GM04504 (cell line): ENCODE results near the gene PLEKHM2.
"Not testable (repeated sequence)": the region's sequence is repeated elsewhere in the genome, so short reads cannot be mapped to it uniquely, and the experiment has no call there.

ENCODE experiments used
- DNase-seq: peaks from one replicate; pipeline ENCODE4 v3.0.0-alpha.2; 2012; ENCODE audit warnings: low read depth

The PLEKHM2 gene

DNA sequence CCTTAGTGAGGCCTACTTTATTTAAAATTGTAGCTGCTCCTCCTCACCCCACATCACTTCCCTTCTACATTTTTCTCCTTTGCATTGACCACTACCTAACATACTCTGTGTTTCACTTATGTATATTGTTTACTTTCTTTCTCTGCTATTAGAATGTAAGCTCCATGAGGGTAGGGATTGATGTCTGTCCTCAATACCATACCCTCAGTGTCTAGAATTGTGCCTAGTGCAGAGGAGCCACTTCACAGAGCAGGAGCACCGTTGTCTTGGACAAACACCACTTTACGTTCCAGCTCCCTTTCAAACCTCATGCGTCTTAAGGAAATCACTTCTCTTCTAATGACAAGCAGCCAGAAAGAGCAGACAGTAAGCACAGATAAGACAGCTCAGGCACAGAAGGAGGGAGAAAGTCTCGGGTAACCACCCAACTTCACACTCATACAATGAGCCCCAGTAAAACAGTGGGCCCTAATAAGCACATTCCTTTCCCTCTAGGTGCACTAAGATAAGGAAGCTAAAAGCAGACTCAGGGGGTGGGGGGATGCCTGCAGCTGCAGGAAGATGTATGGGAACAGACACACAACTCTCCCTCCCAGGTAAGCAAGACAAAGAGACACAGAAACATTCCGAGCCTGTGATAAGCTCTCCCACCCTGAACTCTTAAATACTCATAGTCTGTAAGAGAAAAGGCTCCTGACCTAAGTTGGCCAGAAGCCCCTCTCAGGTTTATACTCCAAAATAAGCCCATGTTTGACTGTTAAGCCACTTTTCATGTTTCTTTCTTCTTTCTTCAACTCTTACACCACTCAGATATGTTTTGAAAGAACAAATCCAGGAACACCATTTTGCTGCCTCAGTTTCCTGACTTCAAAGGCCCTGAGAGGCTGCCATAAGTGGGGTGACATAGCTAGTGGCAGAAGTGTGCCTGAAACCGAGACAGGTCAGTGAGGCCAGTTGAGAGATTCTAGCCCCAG is 7.1 kb upstream of the PLEKHM2 start:
- DNase-seq: no peak

DNA sequence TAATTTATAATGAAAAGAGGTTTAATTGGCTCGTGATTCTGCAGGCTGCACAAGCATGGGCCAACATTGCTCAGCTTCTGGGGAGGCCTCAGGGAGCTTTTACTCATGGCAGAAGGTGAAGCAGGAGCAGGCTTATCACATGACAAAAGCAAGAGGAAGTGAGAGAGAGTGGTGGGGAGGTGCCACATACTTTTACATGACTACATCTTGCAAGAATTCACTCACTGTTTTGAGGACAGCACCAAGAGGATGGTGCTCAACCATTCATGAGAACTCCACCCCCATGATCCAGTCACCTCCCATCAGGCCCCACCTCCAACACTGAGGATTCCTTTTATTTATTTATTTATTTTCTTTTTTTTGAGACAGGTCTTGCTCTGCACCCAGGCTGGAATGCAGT is 5.5 kb upstream of the PLEKHM2 start:
- peak; percentile 42 for DNase-seq

DNA sequence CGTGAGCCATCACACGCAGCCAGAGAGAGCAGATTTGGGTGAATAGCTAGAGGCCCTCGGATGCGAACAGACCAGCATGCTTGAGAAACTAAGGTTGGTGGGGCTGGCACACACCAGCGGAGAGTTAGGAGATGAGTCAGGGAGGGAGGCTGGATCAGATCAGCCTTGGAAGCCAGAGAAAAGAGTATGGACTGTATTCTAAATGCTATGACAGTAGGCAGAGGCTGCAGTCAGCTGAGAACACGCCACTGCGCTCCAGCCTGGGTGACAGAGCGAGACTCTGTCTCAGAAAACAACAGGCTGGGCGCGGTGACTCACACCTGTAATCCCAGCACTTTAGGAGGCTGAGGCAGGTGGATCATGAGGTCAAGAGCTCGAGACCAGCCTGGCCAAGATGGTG is 4.0 kb upstream of the PLEKHM2 start:
- DNase-seq: peak; percentile 77

DNA sequence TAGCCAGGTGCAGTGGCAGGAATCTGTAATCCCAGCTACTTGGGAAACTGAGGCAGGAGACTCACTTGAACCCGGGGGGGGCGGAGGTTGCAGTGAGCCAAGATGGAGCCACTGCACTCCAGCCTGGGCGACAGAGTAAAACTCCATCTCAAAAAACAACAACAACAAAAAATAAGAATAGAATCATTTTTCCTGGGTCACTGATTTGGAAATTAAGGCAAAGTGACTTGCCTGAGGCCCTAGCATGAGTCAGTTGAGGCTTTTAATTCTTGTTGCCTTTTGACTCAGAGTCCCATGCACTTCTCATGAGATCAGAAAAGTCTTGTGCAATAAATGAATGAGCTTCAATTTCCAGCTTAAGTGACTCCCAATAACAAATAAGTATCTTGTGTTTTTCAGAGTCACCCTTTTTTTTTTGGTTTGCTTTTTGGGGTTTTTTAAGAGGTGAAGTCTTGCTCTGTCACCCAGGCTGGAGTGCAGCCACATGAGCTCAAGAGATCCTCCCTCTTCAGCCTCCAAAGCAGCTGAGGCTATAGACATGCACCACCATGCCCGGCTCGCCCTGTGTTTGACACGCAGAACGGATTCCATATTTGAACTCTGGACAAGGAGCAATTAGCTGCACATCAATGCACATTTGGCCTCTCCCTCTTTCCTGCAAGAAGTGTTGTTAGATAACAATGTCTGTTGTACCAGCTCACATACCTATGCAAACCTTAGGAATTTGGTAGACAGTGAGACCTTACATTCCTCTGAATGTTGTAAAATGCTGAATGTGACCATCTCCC is 3.4 kb upstream of the PLEKHM2 start:
- peak; percentile 91 for DNase-seq

DNA sequence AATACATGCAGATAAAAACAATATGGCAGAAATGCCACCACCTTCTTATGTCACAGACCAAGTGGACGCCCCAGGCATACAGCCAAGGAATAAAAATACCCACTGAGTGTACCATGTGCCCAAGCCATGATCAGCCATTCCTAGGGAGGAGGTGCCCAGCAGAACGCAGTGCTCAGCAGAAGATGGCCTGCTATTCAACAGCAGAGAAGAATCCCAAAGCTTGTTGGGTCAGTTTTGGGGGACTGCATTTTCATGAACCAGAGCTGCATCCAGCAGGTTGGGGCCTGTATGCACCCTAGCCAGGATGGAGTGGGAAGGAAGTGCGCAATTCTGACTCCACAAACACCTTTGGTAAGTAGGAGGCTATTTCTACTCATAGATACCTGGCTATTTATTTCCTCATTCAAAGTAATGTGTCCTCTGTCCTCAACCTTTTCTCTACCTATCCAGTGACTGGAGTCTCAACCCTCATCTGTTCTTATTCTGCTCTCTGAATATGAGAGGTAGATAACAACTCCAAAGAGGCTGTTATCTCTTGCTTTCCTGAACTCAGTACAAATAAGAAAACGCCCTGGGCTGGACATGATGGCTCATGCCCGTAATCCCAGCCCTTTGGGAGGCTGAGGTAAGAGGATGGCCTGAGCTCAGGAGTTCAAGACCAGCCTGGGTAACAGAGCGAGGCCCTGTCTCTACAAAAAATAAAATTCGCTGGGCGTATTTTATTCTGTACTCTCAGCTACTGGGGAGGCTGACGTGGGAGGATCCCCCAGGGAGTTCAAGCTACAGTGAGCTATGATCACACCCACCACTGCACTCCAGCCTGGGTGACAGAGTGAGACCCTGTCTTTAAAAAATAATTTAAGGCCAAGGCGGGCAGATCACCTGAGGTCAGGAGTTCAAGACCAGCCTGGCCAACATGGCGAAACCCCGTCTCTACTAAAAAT is 2.5 kb upstream of the PLEKHM2 start:
- DNase-seq: no peak

DNA sequence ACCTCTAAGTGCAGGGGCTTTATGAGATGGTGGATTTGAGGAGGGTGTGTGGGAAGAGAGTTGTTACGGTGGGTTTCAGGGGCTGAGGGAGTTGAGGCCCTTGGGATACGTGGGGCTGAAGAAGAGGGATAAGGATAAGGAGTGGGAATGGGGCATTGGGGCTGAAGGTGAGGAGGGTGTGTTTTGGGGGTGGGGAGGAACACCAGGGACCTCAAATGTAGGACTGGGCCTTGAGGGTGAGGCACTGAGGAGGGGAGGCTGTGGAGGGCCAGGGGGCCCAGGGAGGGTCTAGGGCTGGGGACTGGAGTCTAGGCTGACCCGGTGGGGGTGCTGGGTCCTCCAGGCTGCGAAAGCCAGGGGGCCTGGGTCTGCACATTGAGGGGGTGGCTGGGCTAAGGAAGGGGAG is 1.2 kb upstream of the PLEKHM2 start:
- DNase-seq: no peak

DNA sequence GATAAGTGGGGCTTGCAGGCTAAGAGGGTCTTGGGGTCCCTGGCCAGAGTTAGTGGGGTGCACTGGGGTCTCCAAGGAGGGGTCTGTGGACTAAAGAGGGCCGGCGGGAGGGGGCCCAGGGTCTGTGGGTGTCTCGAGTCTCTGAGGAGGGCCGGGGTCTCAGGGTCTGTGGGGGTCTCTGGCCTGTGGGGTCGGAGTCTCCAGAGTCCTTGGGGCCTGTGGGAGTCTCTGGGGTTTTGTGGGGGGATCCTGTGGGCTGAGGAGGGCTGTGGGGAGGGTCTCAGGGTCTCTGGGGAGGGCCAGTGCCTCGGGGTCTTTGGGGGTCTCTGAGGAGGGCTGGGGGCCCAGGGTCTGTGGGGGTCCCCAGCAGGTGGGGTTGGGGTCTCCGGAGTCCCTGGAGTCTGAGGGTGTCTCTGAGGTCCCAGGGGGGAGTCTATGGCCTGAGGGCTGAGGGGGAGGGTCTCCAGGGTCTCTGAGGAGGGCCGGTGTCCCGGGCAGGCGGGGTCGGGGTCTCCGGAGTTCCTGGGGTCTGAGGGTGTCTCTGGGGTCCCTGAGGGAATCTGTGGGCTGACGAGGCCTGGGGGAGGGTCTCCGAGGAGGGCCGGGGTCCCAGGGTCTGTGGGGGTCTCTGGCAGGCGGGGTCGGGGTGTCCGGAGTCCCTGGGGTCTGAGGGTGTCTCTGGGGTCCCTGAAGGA is 628 bp upstream of the PLEKHM2 start:
- no peak for DNase-seq

DNA sequence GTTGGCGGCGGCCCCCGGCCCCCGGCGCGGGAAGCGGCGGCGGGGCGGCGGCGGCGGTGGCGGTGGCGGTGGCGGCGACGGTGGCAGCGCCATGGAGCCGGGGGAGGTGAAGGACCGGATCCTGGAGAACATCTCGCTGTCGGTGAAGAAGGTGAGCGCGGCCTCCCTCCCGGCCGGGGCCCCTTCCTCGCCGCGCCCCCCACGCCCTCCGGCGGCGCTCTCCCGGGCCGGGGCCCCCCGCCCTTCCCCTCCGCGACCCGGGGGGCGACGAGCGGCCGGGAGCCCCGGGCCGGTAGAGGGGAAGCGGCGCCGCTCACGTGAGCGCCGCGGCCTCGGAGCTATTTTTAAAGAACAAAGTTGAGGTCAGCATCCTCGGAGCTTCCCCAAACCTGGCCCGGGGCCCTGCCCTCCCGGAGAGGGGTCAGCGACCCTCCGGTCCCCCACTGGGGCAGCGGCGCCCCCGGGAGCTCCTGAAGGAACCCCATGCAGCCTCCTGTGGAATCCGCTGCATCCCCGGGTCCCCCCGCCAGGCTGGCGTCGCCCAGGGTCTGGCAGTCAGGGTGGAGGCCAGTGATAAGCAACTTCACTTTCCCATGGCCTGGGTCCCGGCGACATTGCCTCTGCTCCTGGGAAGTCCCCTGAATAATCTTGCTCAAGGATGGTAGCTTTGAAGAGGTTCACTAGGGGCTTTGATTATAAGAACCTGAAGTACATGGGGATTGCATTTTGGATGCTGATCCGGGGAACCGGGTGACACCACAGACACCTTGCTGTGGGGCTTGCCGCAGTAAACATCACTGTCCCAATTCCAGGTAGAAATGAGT is 560 bp downstream of the PLEKHM2 start:
- DNase-seq: no peak

DNA sequence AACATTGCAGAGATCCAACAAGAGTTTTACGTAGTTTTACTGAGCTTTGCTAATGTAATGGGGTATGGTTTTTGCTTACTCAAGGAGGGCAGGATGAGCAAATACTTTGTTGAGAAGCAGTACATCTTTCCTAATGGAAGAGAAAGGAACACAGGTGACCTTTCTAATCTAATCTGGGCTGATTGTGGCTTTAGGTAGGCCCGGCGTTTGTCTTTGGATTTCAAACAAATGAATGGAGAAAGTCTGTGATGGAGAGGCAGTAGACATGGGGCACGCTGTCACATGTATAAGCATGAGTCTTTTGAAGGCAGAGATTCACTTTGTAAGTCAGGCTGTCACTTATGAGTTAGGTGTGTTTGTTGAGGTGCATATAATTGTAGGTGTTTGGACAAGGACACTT is 1.7 kb downstream of the PLEKHM2 start:
- no peak for DNase-seq

DNA sequence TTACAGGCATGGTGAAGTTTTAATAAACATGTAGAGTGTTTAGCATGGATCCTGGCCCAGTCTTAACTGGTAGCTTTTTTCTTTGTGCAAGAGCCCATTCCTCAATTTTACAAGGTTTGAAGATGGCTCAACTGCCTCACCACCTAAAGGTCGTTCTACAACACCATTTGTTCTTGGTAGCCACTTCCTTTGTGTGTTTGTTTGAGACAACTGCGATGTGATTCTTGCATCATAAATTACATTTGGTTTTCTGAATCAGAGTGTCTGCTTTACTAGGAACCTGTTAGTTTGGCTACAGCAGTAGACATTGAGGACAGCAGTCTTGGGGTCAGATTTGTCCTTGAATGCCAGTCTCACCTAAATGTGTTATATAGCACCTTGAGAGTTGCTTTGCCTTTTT is 3.3 kb downstream of the PLEKHM2 start:
- DNase-seq: no peak

DNA sequence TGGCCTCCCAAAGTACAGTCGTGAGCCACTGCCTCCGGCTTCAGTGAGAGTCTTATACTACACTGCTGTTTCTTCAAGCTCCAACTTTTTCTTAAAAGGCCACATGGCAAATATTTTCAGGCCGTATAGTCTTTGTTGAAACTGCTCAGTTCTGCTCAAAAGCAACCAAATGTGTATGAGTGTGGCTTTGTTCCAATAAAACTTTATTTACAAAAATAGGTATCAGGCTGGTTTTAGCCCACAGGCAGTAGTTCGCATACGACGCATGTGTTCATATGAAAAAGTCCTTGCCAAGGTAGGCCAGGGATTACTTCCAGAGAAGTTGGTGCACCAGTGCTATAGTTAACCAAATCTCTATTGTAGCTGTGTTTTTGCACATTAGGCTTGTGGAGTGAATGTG is 6.2 kb downstream of the PLEKHM2 start:
- DNase-seq: no peak

DNA sequence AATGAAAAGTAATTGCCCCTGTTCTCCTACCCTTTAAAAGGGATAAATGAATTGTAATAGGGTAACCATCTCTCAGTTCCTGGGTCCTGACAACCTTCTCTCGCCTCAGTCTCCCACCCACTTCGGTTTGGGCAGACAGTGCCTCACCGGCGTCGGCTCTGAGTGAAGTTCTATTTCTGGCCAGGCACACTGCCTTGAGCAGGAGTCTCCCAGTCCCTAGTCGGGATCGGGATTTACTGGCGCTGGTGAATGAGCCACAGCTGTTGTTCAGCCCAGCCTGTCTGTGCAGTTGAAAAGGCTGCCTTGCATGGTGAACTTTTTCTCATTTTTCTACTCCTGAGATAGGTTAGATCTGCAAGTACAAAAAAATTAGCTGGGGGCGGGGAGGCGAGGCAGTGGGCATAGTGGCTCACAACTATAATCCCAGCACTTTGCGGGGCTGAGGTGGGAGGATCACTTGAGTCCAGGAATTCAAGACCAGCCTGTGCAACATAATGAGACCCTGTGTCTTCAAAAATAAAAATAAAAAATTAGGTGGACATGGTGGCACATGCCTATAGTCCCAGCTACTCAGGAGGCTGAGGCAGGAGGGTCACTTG is 7.4 kb downstream of the PLEKHM2 start:
- DNase-seq: no peak

DNA sequence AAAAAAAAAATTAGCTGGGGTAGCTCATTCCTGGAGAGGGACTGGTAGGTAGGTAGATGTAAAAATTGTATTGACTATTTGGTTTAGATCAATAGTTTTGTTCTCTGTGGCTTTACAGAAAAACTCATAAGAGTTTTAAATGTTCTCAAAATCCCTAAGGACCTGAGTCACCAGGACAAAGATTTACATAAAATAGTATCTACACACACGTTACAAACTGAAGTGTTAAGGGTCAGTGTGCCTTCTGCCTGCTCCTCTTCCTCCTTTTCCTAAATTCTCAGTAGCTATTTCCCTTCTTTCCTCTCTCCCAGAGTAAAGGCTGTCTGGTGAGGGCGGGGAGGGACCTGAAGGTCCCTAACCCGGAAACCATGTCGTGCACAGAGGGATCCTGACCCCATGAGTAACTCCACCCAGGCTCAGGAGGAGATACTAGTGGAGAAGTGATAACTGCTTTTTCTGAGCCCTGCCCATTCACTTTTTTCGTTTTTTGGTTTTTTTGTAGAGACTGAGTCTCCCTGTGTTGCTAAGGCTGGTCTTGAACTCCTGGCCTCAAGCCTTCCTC is 8.1 kb downstream of the PLEKHM2 start:
- no peak for DNase-seq

DNA sequence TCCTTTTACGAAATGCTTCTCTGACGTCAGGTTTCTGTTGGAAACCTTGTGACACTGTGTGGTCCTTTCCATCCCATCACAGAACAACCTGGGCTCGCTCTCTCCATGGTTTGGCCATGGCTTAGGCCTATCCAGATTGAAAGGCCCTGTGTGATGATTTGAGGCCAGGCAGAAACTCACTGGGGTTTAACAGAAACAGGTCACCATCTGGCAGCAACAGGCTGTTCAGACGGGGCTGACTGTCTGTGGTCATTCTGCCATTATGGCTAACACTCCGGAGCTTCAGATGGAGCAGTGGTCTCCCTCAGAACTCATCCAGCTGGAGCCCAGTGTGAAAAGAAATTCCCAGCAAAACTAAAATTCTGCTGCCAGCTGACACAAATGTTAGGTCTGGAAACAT is 9.3 kb downstream of the PLEKHM2 start:
- DNase-seq: no peak

DNA sequence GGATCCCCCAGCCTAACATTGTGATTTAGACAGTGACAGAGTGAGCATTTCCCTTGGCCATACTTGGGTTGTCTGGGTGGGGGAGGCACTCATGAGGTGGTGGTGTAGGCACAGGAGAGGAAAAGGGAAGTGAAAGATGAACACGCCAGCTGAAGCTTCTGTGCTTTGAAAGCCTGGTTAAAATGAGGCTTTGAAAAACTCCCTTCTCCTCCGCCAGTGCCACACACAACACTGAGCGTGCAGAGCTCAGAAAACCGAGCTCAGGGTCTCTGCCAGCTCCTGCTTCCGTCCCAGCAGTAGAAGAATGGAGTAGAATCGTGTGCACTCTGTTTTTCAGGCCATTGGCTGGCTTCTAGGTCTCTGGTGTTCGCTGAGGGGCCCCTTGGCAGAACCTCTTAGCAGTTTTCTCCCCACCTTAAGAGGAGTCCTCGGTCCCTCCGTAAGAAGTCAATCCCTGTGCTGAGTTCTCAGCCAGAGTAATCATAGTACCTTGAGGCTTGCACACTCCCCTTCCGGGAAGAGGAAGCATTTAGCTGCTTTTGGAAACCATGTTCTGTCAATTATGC is 12.9 kb downstream of the PLEKHM2 start:
- DNase-seq: no peak

DNA sequence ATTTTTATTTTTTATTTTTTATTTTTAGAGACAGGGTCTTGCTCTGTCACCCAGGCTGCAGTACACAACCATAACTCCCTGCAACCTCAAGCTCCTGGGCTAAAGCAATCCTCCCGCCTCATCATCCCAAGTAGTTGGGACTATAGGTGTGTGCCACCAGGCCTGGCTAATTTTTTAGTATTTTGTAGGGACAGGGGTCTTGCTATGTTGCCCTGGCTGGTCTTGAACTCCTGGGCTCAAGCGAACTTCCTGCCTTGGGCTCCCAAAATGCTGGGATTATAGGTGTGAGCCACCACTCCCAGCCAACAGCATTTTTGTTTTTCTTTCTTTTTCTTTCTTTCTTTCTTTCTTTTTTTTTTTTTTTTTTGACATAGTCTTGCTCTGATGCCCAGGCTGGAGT is 14.1 kb downstream of the PLEKHM2 start:
- DNase-seq: no peak

DNA sequence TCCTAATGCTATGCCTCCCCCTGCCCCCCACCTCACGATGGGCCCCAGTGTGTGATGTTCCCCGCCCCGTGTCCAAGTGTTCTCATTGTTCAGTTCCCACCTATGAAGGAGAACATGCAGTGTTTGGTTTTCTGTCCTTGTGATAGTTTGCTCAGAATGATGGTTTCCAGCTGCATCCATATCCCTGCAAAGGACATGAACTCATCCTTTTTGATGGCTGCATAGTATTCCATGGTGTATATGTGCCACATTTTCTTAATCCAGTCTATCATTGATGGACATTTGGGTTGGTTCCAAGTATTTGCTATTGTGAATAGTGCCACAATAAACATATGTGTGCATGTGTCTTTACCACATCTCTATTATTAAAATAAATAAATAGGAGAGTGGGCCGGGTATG is 15.2 kb downstream of the PLEKHM2 start:
- not testable (repeated sequence) for DNase-seq

DNA sequence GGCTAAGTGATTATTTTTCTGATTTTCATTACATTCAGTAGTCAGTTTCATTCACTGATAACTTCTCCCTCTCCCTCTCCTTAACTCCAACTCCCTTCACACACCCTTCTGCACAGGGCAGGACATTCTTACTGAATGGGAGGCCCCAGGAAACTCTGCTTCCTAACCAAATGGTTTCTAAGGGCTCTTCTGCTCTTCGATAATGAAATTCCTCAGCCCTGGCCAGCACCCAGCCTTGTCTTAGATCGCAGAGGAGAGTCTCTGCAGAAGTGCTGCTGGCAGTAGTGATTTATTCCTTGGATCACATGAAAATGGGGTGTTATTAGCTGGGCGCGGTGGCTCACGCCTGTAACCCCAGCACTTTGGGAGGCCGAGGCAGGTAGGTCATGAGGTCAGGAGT is 16.4 kb downstream of the PLEKHM2 start:
- no peak for DNase-seq

DNA sequence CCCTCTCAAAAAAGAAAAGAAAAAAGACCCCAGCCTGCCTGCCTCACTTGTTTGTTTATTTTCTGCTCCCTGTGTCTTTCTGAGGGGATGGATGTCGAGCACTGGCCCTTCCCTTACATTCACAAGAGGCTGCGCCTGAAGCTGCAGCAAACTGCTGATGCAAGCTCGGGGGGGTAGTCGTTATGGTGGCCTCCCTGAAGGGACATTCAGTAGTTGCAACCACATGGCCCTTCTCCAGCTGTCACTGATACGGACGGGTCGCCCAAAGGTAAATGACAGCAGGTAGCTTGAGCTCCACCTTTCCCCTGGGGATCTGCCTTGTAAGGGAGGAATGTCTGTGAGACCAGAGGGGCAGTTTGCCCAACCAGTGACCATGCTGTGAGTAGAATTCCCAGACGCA is 17.7 kb downstream of the PLEKHM2 start:
- no peak for DNase-seq
